Esophagus (tissue), 2 donors: Measurements from ENCODE around the gene TRAPPC3L. TPM values are rescaled to one million over a fixed set of nuclear protein-coding genes. Genes with fewer than 3 reads are reported as not detected.
"Not testable (repeated sequence)": the region's sequence is repeated elsewhere in the genome, so short reads cannot be mapped to it uniquely, and the experiment has no call there.

Experiments used
- H3K27ac ChIP-seq, 2 donors: one replicate each; pipeline ENCODE4 v1.5.1; 2013; ENCODE audit warnings: low read depth in 2 of 2, mild to moderate bottlenecking in 2 of 2, inconsistent platforms in 1 of 2, low read length in 1 of 2, moderate library complexity in 1 of 2
- H3K27me3 ChIP-seq, 2 donors: one replicate each; pipeline ENCODE4 v1.6.1; 2013; ENCODE audit warnings: low read length in 2 of 2, control low read depth in 1 of 2, mild to moderate bottlenecking in 1 of 2; ENCODE audit not compliant: insufficient read depth in 2 of 2, control insufficient read depth in 1 of 2
- H3K36me3 ChIP-seq, 2 donors: one replicate each; pipeline ENCODE4 v1.6.1; 2013; ENCODE audit warnings: low read length in 1 of 2; ENCODE audit not compliant: control insufficient read depth in 2 of 2, insufficient read depth in 2 of 2
- H3K4me1 ChIP-seq, 2 donors: one replicate each; pipeline ENCODE4 v1.6.1; 2013; ENCODE audit warnings: low read length in 1 of 2; ENCODE audit not compliant: control insufficient read depth in 2 of 2, insufficient read depth in 2 of 2
- H3K4me3 ChIP-seq, 2 donors: one replicate each; pipeline ENCODE4 v1.5.1; 2013; ENCODE audit warnings: low read length in 2 of 2, mild to moderate bottlenecking in 2 of 2, low read depth in 1 of 2, moderate library complexity in 1 of 2
- H3K9me3 ChIP-seq, 2 donors: one replicate each; pipeline ENCODE4 v1.6.1; 2013; ENCODE audit warnings: mild to moderate bottlenecking in 2 of 2, low read depth in 1 of 2, low read length in 1 of 2, moderate library complexity in 1 of 2; ENCODE audit not compliant: control insufficient read depth in 2 of 2, insufficient read depth in 1 of 2
- WGBS, 2 donors: extraction: QIAGEN DNeasy Blood & Tissue Kit; methylation state at CpG; one replicate each; pipeline ENCODE4 v1.1.7; 2013; 5-methylcytosine and 5-hydroxymethylcytosine counted together
- polyA plus RNA-seq, 2 donors: library from polyadenylated mRNA; stranded (reverse); fragments of 200-250 nt; gene quantifications; one replicate each; pipeline ENCODE4 v1.2.3, GENCODE V29; 2013
- donor health status: healthy with polysubstance abuse.
- donor health status: Bipolar disorder and iron deficiency.

Gene TRAPPC3L
- polyA plus RNA-seq, 2 donors = 0.01 TPM; not detected in 1

GRCh38 chr6:116507324-116507723 is 38.2 kb downstream of the TRAPPC3L start:
- Histone ChIP-seq H3K4me1 (no peaks in the 10 kb centered on the region), H3K9me3 (no peaks in the 10 kb centered on the region), H3K27me3 (no peaks in the 10 kb centered on the region), H3K36me3 (no peaks in the 10 kb centered on the region), H3K4me3 (no peak overlapping the region), H3K27ac (no peak overlapping the region)
- WGBS, 2 donors = 93 to 94% methylated on average over 3 of the region's 3 CpGs

- Histone ChIP-seq H3K36me3 (no peaks in the 10 kb centered on the region), H3K4me1 (peaks cover 0 to 2% of the 10 kb centered on the region in 2 donors), H3K27me3 (no peaks in the 10 kb centered on the region), H3K27ac (no peak overlapping the region), H3K9me3 (no peaks in the 10 kb centered on the region), H3K4me3 (no peak overlapping the region)
- 50 to 57% methylated on average over 9 of the region's 9 CpGs for WGBS, 2 donors
Observed at GRCh38 chr6:116500969-116501433, 44.5 kb downstream of the TRAPPC3L start.

GRCh38 chr6:116497113-116497676 is 48.3 kb downstream of the TRAPPC3L start:
- 39 to 48% methylated on average over 3 of the region's 3 CpGs for WGBS, 2 donors
- no peaks in the 10 kb centered on the region for H3K27me3 ChIP-seq
- H3K36me3 ChIP-seq = no peaks in the 10 kb centered on the region
- no peak overlapping the region for H3K4me3 ChIP-seq
- H3K27ac ChIP-seq = no peak overlapping the region
- no peaks in the 10 kb centered on the region for H3K9me3 ChIP-seq
- H3K4me1 ChIP-seq = peaks cover 0 to 2% of the 10 kb centered on the region in 2 donors

- H3K27me3 ChIP-seq = not testable (repeated sequence)
- 93 to 95% methylated on average over 1 of the region's 1 CpG for WGBS, 2 donors
Observed at GRCh38 chr6:116495161-116495560, 50.3 kb downstream of the TRAPPC3L start.

GRCh38 chr6:116492331-116493067 is 53.0 kb downstream of the TRAPPC3L start:
- Histone ChIP-seq H3K27ac (no peak overlapping the region), H3K36me3 (no peaks in the 10 kb centered on the region), H3K4me1 (no peaks in the 10 kb centered on the region), H3K27me3 (no peaks in the 10 kb centered on the region), H3K9me3 (no peaks in the 10 kb centered on the region), H3K4me3 (no peak overlapping the region)
- 68 to 79% methylated on average over 6 of the region's 6 CpGs for WGBS, 2 donors

More at GRCh38 chr6:116495161-116495560, 50.3 kb downstream of the TRAPPC3L start:
- H3K4me1 ChIP-seq, H3K4me3 ChIP-seq, H3K9me3 ChIP-seq, H3K27ac ChIP-seq, H3K36me3 ChIP-seq: not testable (repeated sequence)

GRCh38 chr6:116491610-116492330 is 53.7 kb downstream of the TRAPPC3L start:
- Histone ChIP-seq H3K27ac (no peak overlapping the region), H3K4me1 (no peaks in the 10 kb centered on the region), H3K9me3 (no peaks in the 10 kb centered on the region), H3K36me3 (no peaks in the 10 kb centered on the region), H3K27me3 (no peaks in the 10 kb centered on the region), H3K4me3 (no peak overlapping the region)
- 91 to 93% methylated on average over 1 of the region's 1 CpG for WGBS, 2 donors

- H3K9me3 ChIP-seq = no peaks in the 10 kb centered on the region
- 68 to 74% methylated on average over 5 of the region's 5 CpGs for WGBS, 2 donors
- no peak overlapping the region for H3K27ac ChIP-seq
- no peaks in the 10 kb centered on the region for H3K36me3 ChIP-seq
- H3K4me3 ChIP-seq = no peak overlapping the region
- H3K27me3 ChIP-seq = no peaks in the 10 kb centered on the region
- no peaks in the 10 kb centered on the region for H3K4me1 ChIP-seq
Observed at GRCh38 chr6:116485559-116486184, 59.8 kb downstream of the TRAPPC3L start.

- Histone ChIP-seq H3K27ac (no peak overlapping the region), H3K4me1 (no peaks in the 10 kb centered on the region), H3K36me3 (no peaks in the 10 kb centered on the region), H3K4me3 (no peak overlapping the region), H3K9me3 (no peaks in the 10 kb centered on the region), H3K27me3 (no peaks in the 10 kb centered on the region)
- 40 to 53% methylated on average over 2 of the region's 2 CpGs for WGBS, 2 donors
Observed at GRCh38 chr6:116483616-116484015, 61.9 kb downstream of the TRAPPC3L start.

GRCh38 chr6:116482780-116483179 is 62.7 kb downstream of the TRAPPC3L start:
- WGBS, 2 donors = 57 to 60% methylated on average over 1 of the region's 1 CpG
- no peak overlapping the region for H3K4me3 ChIP-seq
- H3K9me3 ChIP-seq = no peaks in the 10 kb centered on the region
- H3K27me3 ChIP-seq = no peaks in the 10 kb centered on the region
- no peaks in the 10 kb centered on the region for H3K36me3 ChIP-seq
- no peak overlapping the region for H3K27ac ChIP-seq
- no peaks in the 10 kb centered on the region for H3K4me1 ChIP-seq
